Activated T-cell treated with anti-CD3 and anti-CD28 coated beads, Interleukin-2, amount 50 U/mL, for 48 hours (primary cell): ENCODE data around the gene ACTG1.
A peak's percentile ranks its signal among the peaks of the same experiment; 100 is the strongest.
"Not testable (repeated sequence)": the region's sequence is repeated elsewhere in the genome, so short reads cannot be mapped to it uniquely, and the experiment has no call there.

ENCODE experiments used
- DNase-seq, 2 experiments: peaks; one replicate each; pipeline ENCODE4 v3.0.0-alpha.2; 2020

ACTG1 gene

GRCh38 chr17:81531998-81532404, 19.4 kb upstream of the ACTG1 start:
- not testable (repeated sequence) for DNase-seq

GRCh38 chr17:81531013-81531412, 18.4 kb upstream of the ACTG1 start:
- DNase-seq, result not testable (repeated sequence)

- no peak for DNase-seq
These were observed 16.8 kb upstream of the ACTG1 start for GRCh38 chr17:81529437-81529803.

GRCh38 chr17:81528651-81529436, 16.2 kb upstream of the ACTG1 start:
- DNase-seq, result no peak

- DNase-seq, result no peak
These were observed 15.7 kb upstream of the ACTG1 start for GRCh38 chr17:81528384-81528650.

- no peak for DNase-seq
These were observed 15.2 kb upstream of the ACTG1 start, which contains the start of gene FSCN2 for GRCh38 chr17:81527591-81528383. FSCN2 (plus strand) TSS chr17:81528377; CDS start chr17:81528532, 155 bp downstream.

- DNase-seq, result no peak
These were observed 14.3 kb upstream of the ACTG1 start for GRCh38 chr17:81526662-81527571.

GRCh38 chr17:81524865-81525159, 12.2 kb upstream of the ACTG1 start:
- no peak for DNase-seq

GRCh38 chr17:81524039-81524864, 11.7 kb upstream of the ACTG1 start:
- DNase-seq, result no peak

- no peak for DNase-seq
These were observed 10.9 kb upstream of the ACTG1 start for GRCh38 chr17:81523402-81524038.

- no peak for DNase-seq
These were observed 10.1 kb upstream of the ACTG1 start for GRCh38 chr17:81522491-81523401.

GRCh38 chr17:81520021-81520901, 7.7 kb upstream of the ACTG1 start:
- DNase-seq, result no peak

GRCh38 chr17:81519284-81520020, 6.9 kb upstream of the ACTG1 start:
- DNase-seq, result peak; percentile 74 to 81

- DNase-seq, result peak; percentile 57 to 69
These were observed 6.2 kb upstream of the ACTG1 start for GRCh38 chr17:81518785-81519283.

GRCh38 chr17:81518113-81518784, 5.7 kb upstream of the ACTG1 start:
- DNase-seq, result no peak

- no peak for DNase-seq
These were observed 4.9 kb upstream of the ACTG1 start for GRCh38 chr17:81517339-81518112.

GRCh38 chr17:81517009-81517338, 4.4 kb upstream of the ACTG1 start:
- no peak for DNase-seq

GRCh38 chr17:81516439-81516838, 3.8 kb upstream of the ACTG1 start:
- no peak for DNase-seq
